Ecto neural progenitor cell (in vitro differentiated cells): ENCODE results near the gene CCDC81.
"Not testable (repeated sequence)": the region's sequence is repeated elsewhere in the genome, so short reads cannot be mapped to it uniquely, and the experiment has no call there.

Experiments
- DNase-seq: peaks from one replicate; pipeline ENCODE4 v3.0.0-alpha.2; 2018; ENCODE audit warnings: low spot score

Gene CCDC81

DNA sequence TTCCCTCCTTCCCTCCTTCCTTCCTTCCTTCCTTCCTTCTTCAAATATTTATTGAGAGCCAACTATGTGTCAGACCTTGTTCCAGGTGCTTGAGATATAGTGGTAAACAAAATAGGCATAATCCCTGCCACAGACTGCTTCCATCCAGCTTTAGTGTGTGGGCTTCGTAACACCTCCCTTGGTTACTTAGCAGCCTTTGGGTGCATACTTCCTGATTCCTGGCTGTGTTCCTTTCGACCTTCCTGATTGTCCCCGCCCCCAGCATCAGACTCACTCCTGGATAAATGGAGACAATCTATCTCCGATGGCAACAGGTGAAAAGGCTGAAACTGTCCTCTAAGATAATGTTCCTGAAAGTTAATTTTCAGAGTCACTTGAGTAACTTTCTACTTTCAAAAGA is 13.5 kb downstream of the CCDC81 start:
- DNase-seq: no peak

DNA sequence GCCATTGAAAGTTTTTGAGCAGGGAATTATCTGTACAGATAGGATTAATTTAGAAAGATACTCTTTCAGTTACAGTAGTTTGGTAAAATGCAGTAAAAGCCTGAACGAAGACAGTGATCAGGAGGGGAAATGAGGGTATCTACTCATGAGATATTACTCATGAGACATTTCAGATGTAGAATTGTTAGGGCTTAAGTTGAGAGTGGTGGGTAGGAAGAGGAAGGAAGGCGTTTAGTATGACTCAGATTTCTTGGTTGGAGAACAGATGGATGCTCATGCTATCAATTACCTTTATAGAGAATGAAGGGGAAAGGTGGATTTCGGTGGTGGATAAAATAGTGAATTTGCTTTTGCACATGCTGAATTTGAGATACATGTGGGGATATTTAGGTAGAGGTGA is 15.8 kb downstream of the CCDC81 start:
- DNase-seq: no peak

- no peak for DNase-seq
These were observed 20.4 kb downstream of the CCDC81 start for GRCh38 chr11:86395061-86395551.

DNA sequence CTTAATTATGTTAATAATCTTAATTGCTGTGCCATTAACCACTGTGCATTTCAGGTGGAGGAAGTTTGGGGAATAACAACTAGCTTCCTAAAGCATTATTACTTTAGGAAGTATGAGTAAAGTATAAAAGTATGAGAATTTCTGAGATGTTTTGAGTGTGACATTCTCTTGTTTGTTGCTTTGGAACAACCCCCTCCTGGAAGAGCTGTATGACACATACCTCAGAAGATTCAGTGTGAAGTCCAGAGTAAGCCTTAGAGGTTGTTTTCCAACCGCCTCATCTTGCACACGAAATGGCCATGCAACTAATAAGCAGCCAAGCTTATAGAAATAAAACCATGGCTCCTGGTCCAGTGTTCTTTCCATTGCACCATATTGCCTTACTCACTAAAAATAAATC is 21.7 kb downstream of the CCDC81 start:
- no peak for DNase-seq

- no peak for DNase-seq
These were observed 22.7 kb downstream of the CCDC81 start for GRCh38 chr11:86397351-86397750.

DNA sequence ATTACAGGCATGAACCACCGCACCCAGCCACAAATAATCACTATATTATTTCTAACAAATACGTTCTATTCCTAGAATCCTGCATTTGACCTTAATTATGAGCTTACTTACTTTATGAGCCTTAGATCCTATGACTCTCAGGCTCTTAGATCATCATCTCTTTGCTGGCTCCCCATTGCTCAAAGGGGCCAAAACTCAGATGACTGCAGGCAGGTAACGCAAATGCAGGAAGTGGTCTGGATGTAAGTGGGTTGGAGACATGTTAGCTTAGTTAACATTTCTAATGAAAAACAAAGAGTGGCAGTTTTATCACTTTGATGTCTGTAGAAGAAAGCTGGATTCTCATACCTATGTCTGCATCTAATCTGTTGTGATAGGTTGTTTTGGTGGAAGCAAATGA is 23.4 kb downstream of the CCDC81 start:
- DNase-seq: no peak

DNA sequence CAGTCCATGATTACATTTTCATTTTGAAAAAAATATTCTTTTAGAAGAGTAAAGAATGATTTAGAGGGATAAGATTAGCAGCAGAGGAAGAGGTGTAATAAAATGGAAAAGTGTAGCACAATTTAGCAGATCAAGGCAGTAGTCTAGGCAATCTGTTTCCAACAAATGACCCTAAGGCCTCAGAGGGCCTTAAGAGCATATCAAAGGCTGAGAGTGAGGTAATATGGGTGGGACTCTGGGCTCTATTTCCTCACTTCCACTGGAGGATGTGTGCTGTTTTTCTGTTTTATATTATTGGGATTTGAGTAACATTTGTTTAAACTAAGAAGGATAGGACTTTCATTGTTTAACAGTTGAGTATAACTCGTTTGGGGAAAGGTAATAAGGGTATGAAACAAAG is 28.8 kb downstream of the CCDC81 start:
- DNase-seq: no peak

DNA sequence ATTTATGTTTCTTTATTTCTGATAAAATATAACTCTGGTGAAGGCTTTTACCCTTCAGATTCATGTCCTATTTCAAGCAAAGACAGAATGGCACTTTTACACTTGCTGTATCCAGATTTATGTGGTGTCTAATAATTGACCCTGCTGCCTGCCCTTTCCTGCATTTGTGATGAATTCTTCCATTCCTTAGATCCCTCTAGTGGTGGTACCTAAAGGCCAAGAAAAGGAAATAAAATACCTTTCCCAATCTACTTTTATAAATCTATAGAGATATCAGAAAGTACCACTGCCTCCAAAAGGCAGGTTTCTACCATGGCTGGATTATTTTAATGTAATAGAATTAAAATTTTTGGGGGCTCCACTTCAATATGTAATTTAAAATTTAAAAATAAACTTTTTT is 34.2 kb downstream of the CCDC81 start:
- DNase-seq: no peak

- no peak for DNase-seq
These were observed 39.3 kb downstream of the CCDC81 start for GRCh38 chr11:86414032-86414431.

DNA sequence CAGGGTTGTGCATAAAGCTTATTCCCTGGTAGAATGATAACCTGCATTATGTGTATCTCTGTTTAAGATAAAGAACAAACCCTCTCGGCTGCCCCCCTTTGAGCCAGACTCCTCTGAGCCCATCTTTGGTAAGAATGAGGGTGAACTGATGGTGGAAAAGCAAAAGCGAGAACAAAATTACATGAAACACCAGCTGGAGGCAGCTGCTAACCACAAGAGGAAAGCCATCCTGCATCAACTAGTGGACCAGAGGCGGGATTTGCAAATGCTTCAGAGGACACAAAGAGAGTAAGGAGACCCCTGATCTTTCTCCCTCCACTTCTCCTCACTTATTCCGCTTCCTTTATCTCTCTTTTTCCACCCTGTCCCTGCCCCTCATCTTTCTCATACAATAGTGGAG is 40.3 kb downstream of the CCDC81 start:
- DNase-seq: no peak

- no peak for DNase-seq
These were observed 41.8 kb downstream of the CCDC81 start for GRCh38 chr11:86416494-86416893.

- not testable (repeated sequence) for DNase-seq
These were observed 42.3 kb downstream of the CCDC81 start for GRCh38 chr11:86416951-86417350.

GRCh38 chr11:86418106-86418505 is 43.4 kb downstream of the CCDC81 start:
- DNase-seq: no peak

DNA sequence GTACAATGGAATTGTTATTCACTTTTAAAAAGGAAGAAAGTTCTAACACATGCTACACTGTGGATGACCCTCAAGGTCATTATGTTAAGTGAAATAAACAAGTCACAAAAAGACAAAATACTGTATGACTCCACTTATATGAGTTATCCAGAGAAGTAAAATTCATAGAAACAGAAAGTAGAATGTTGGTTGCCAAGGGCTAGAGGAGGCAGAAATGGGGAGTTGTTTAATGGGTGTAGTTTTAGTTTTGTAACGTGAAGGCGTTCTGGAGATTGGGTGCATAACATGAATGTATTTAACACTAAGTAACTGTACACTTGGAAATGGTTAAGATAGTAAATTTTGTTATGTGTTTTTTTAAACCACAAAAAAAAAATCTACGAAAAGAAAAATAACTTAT is 43.8 kb downstream of the CCDC81 start:
- DNase-seq: no peak

DNA sequence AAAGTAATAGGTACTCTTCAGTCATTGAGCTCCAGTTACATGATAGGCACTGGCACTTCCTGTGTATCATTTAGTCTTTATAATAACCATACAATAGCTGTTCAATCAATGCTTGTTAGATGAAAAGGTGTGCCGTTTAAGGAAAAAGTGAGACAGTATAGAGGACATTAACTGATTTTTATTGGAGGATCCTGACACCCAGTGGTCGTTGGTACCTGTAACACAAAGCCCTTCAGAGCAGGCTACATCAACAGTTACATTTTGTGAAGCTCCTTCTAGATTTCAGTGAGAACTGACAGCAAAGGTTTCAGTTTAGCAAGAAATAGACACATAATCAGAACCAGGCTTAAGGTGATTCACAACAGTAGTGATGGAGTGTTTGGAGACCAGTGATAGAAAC is 44.2 kb downstream of the CCDC81 start:
- no peak for DNase-seq

- DNase-seq: no peak
These were observed 47.3 kb downstream of the CCDC81 start for GRCh38 chr11:86421946-86422345.

GRCh38 chr11:86422371-86422770 is 47.7 kb downstream of the CCDC81 start:
- DNase-seq: no peak

GRCh38 chr11:86423488-86423887 is 48.8 kb downstream of the CCDC81 start:
- DNase-seq: not testable (repeated sequence)

GRCh38 chr11:86427441-86427840 is 52.8 kb downstream of the CCDC81 start:
- DNase-seq: no peak

- no peak for DNase-seq
These were observed 56.6 kb downstream of the CCDC81 start for GRCh38 chr11:86431258-86431657.

- not testable (repeated sequence) for DNase-seq
These were observed 58.8 kb downstream of the CCDC81 start for GRCh38 chr11:86433361-86434095.

DNA sequence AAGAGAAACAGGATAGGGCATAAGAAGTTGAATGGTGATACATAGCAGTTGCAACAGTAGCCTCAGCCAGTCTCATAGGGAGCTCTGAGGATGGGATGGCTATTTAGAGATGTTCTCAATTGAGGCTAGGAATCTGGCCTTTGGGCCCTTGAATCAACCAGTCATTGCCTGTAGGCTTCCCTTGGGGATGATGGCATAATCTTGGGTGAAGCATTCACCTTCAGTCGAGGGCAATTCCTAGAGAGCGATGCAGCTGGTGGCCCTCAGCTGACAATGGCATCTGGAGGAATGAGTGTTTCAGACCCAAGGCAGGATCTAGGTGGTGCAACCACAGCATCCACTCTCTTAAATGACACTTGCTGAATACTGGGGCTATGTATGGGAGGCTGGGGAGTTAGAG is 61.0 kb downstream of the CCDC81 start:
- no peak for DNase-seq

GRCh38 chr11:86438685-86439084 is 64.0 kb downstream of the CCDC81 start:
- no peak for DNase-seq

DNA sequence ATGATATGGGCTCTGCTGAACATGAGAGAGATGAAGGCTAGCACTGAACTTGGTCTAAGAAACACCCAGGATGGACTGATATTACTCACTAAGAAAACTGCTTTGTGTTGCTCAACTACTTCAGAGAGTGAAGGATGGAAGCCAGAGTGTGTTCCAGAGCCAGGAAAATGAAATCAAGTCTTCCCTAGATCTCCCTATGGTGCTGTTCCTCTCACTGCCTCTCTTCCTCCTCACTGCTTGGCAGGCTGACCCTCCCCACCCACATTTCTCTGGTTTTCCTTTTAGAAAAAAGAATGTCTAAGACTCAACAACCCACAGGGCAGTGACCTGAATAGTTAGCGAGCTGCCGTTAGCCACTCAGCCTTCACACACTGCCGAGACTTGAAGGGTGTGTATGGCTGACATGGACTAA is 65.6 kb downstream of the CCDC81 start:
- no peak for DNase-seq
